Amniotic epithelial cell (primary cell): Measurements from ENCODE around the gene TSEN2.
"Not testable (repeated sequence)": the region's sequence is repeated elsewhere in the genome, so short reads cannot be mapped to it uniquely, and the experiment has no call there.

ENCODE experiments used
- DNase-seq: peaks from one replicate; pipeline ENCODE4 v3.0.0-alpha.2; 2010; ENCODE audit warnings: low read depth

Gene TSEN2

GRCh38 chr3:12503126-12503957, 19.1 kb downstream of the TSEN2 start:
- DNase-seq: no peak

- DNase-seq: no peak
Measured at GRCh38 chr3:12506201-12506709, 22.0 kb downstream of the TSEN2 start.

- DNase-seq: peak; percentile 71
Measured at GRCh38 chr3:12507591-12508281, 23.5 kb downstream of the TSEN2 start.

GRCh38 chr3:12508291-12508700, 24.0 kb downstream of the TSEN2 start:
- peak; percentile 99 for DNase-seq

GRCh38 chr3:12509466-12509865, 25.2 kb downstream of the TSEN2 start:
- peak; percentile 80 for DNase-seq

GRCh38 chr3:12512534-12513118, 28.3 kb downstream of the TSEN2 start:
- no peak for DNase-seq

GRCh38 chr3:12513694-12514446, 29.6 kb downstream of the TSEN2 start:
- DNase-seq: no peak

- no peak for DNase-seq
Measured at GRCh38 chr3:12515631-12516030, 31.4 kb downstream of the TSEN2 start.

- DNase-seq: no peak
Measured at GRCh38 chr3:12516873-12517272, 32.6 kb downstream of the TSEN2 start.

- DNase-seq: no peak
Measured at GRCh38 chr3:12518261-12519028, 34.2 kb downstream of the TSEN2 start.

GRCh38 chr3:12521010-12521409, 36.7 kb downstream of the TSEN2 start:
- no peak for DNase-seq

GRCh38 chr3:12522721-12523120, 38.4 kb downstream of the TSEN2 start:
- DNase-seq: no peak

GRCh38 chr3:12527757-12528143, 43.5 kb downstream of the TSEN2 start:
- DNase-seq: no peak

- DNase-seq: no peak
Measured at GRCh38 chr3:12532182-12532581, 47.9 kb downstream of the TSEN2 start.

GRCh38 chr3:12536423-12536822, 52.1 kb downstream of the TSEN2 start:
- DNase-seq: peak; percentile 21

GRCh38 chr3:12541625-12542024, 57.3 kb downstream of the TSEN2 start:
- no peak for DNase-seq

- not testable (repeated sequence) for DNase-seq
Measured at GRCh38 chr3:12543497-12543896, 59.2 kb downstream of the TSEN2 start.

- DNase-seq: no peak
Measured at GRCh38 chr3:12544652-12545472, 60.6 kb downstream of the TSEN2 start.

- no peak for DNase-seq
Measured at GRCh38 chr3:12545473-12545791, 61.2 kb downstream of the TSEN2 start, which contains the start of gene MKRN2OS. Gene MKRN2OS, minus strand, starts transcription at chr3:12545499. Its CDS starts 35 bp downstream, at chr3:12545464.

GRCh38 chr3:12549971-12550760, 65.9 kb downstream of the TSEN2 start:
- DNase-seq: no peak
